Keratinocyte (primary cell): ENCODE results near the gene SPATA24. TPM values are rescaled to one million over a fixed set of nuclear protein-coding genes. Genes with fewer than 3 reads are reported as not detected.

Experiments
- DNase-seq: peaks from one replicate; pipeline ENCODE4 v3.0.0-alpha.2; 2011; ENCODE audit warnings: low read depth, missing footprints, low spot score
- FAIRE-seq: peaks from 2 replicates; lab custom pipeline; 2011; peaks lifted over from hg19 to GRCh38; lab: Jason Lieb, UNC
- H2AFZ ChIP-seq: 2 replicates; pipeline ENCODE4 v1.6.0; 2012; ENCODE audit warnings: low read length, control low read depth, inconsistent platforms; ENCODE audit not compliant: control insufficient read depth
- H3K27ac ChIP-seq: 2 replicates; pipeline ENCODE4 v1.5.1; 2011; ENCODE audit warnings: low read length; ENCODE audit not compliant: control insufficient read depth, insufficient read depth
- H3K27me3 ChIP-seq: 3 replicates; pipeline ENCODE4 v1.6.0; 2011; ENCODE audit warnings: low read length; ENCODE audit not compliant: control insufficient read depth, insufficient read depth; ENCODE audit errors: extremely low read depth
- H3K36me3 ChIP-seq, 2 experiments: 2 replicates in 1 of 2; 3 replicates in 1 of 2; pipeline ENCODE4 v1.5.1; 2011; ENCODE audit warnings: low read length in 2 of 2, mild to moderate bottlenecking in 1 of 2; ENCODE audit not compliant: control insufficient read depth in 2 of 2, insufficient read depth in 2 of 2; ENCODE audit errors: extremely low read depth in 1 of 2
- H3K4me1 ChIP-seq: 3 replicates; pipeline ENCODE4 v1.5.1; 2011; ENCODE audit warnings: low read length; ENCODE audit not compliant: control insufficient read depth, insufficient read depth; ENCODE audit errors: extremely low read depth
- H3K4me2 ChIP-seq: 3 replicates; pipeline ENCODE4 v1.6.0; 2011; ENCODE audit warnings: low read depth, low read length; ENCODE audit not compliant: control insufficient read depth, insufficient read depth; ENCODE audit errors: extremely low read depth
- H3K4me3 ChIP-seq, 3 experiments: fragments of 200-600 bp in 1 of 3; sonication (generic) in 1 of 3; 2 replicates in 2 of 3; 3 replicates in 1 of 3; pipeline ENCODE4 v1.5.1; 2011 to 2016; ENCODE audit warnings: low read length in 3 of 3, mild to moderate bottlenecking in 3 of 3, control low read depth in 2 of 3, inconsistent platforms in 1 of 3, low read depth in 1 of 3, mixed read lengths in 1 of 3, mixed run types in 1 of 3, moderate library complexity in 1 of 3; ENCODE audit not compliant: control insufficient read depth in 2 of 3, insufficient read depth in 2 of 3; ENCODE audit errors: extremely low read depth in 1 of 3
- H3K79me2 ChIP-seq: 2 replicates; pipeline ENCODE4 v1.6.0; 2012; ENCODE audit warnings: low read length; ENCODE audit not compliant: control insufficient read depth, insufficient read depth
- H3K9ac ChIP-seq: 3 replicates; pipeline ENCODE4 v1.6.0; 2011; ENCODE audit warnings: low read length; ENCODE audit not compliant: control insufficient read depth, insufficient read depth; ENCODE audit errors: extremely low read depth
- H3K9me1 ChIP-seq: 3 replicates; pipeline ENCODE4 v1.6.0; 2011; ENCODE audit warnings: low read length; ENCODE audit not compliant: control insufficient read depth, insufficient read depth; ENCODE audit errors: extremely low read depth
- H3K9me3 ChIP-seq: 2 replicates; pipeline ENCODE4 v1.5.1; 2012; ENCODE audit warnings: low read depth, low read length; ENCODE audit not compliant: control insufficient read depth
- H4K20me1 ChIP-seq: 3 replicates; pipeline ENCODE4 v1.6.0; 2011; ENCODE audit warnings: low read length; ENCODE audit not compliant: control insufficient read depth, insufficient read depth; ENCODE audit errors: extremely low read depth
- CTCF ChIP-seq, 3 experiments: IDR thresholded peaks in 1 of 3; conservative IDR thresholded peaks in 1 of 3; optimal IDR thresholded peaks in 1 of 3; 2 replicates in 2 of 3; 3 replicates in 1 of 3; pipeline versions ENCODE3 to v1.5.1; 2011; ENCODE audit warnings: low read length in 3 of 3, mild to moderate bottlenecking in 3 of 3, moderate library complexity in 2 of 3, control low read depth in 1 of 3, inconsistent platforms in 1 of 3; ENCODE audit not compliant: insufficient read depth in 2 of 3; ENCODE audit errors: extremely low read depth in 1 of 3
- EZH2 ChIP-seq: IDR thresholded peaks from one replicate; pipeline ENCODE4 v1.6.1; 2012; ENCODE audit warnings: inconsistent platforms, mild to moderate bottlenecking, low read length, moderate library complexity
- dilution Hi-C: fragments of 300-500 bp; cut with MboI; formaldehyde crosslinking; loops from one replicate; pipeline ENCODE4 v1.7.0; 2020; ENCODE audit warnings: low sequenced_read_pairs; ENCODE audit not compliant: extremely low pct_ligation_motif_present
- polyA plus RNA-seq, 5 experiments: library from polyadenylated mRNA; depleted of rRNA in 3 of 5; stranded (reverse) in 3 of 5; stranded (forward) in 1 of 5; unstranded in 1 of 5; fragments of >200 nt; gene quantifications; 1 replicate in 1 of 5; 2 replicates in 3 of 5; 3 replicates in 1 of 5; pipeline versions ENCODE4 v1.2.1 to v1.2.3, GENCODE V29; 2011 to 2012; ENCODE audit warnings: missing spikeins in 2 of 5, low read depth in 1 of 5, low replicate concordance in 1 of 5

SPATA24 gene
- polyA plus RNA-seq, 1 donor (not counting 4 experiments of a cell fraction or from before 2014, with no cell fraction given) = 4.9 TPM

- Histone ChIP-seq H3K9me3 (no peaks in the 10 kb centered on the region), H3K4me1 (peaks cover 14% of the 10 kb centered on the region), H3K4me3 (no peak overlapping the region), H3K36me3 (peaks cover 0 to 4% of the 10 kb centered on the region in 2 experiments), H4K20me1 (no peaks in the 10 kb centered on the region), H3K4me2 (no peak overlapping the region), H3K27ac (no peak overlapping the region), H3K9me1 (no peaks in the 10 kb centered on the region), H3K27me3 (no peaks in the 10 kb centered on the region), H3K9ac (no peak overlapping the region), H2AFZ (no peak overlapping the region), H3K79me2 (peaks cover 15% of the 10 kb centered on the region)
- no peak for DNase-seq
- no peak for FAIRE-seq
- TF ChIP-seq EZH2 (no peak), CTCF (optimal IDR thresholded peaks at IDR 0.05 in 1 of 3, IDR thresholded peaks at IDR 0.05 in 1 of 3, conservative IDR thresholded peaks at IDR 0.05 in 1 of 3; ENCODE audit: extremely low read depth in 1 of 3, insufficient read depth in 2 of 3, low read length in 3 of 3) (no peak)
- dilution Hi-C loops = no loop called here
Observed at GRCh38 chr5:139395844-139396640, 7.8 kb downstream of the SPATA24 start.

- Histone ChIP-seq H3K9ac (peak within 1 kb of the TSS; percentile 93), H2AFZ (no peak within 1 kb of the TSS), H4K20me1 (no peaks in the 10 kb centered on the region), H3K79me2 (peaks cover 15% of the 10 kb centered on the region), H3K36me3 (peaks cover 0 to 4% of the 10 kb centered on the region in 2 experiments), H3K9me3 (no peaks in the 10 kb centered on the region), H3K27ac (peak within 1 kb of the TSS; percentile 60), H3K4me1 (peaks cover 19% of the 10 kb centered on the region), H3K4me2 (peak within 1 kb of the TSS; percentile 90), H3K4me3 (peak within 1 kb of the TSS; percentile 69 to 92 (median 84)), H3K9me1 (no peaks in the 10 kb centered on the region), H3K27me3 (no peaks in the 10 kb centered on the region)
- TF ChIP-seq EZH2 (no peak), CTCF (optimal IDR thresholded peaks at IDR 0.05 in 1 of 3, IDR thresholded peaks at IDR 0.05 in 1 of 3, conservative IDR thresholded peaks at IDR 0.05 in 1 of 3; ENCODE audit: extremely low read depth in 1 of 3, insufficient read depth in 2 of 3, low read length in 3 of 3) (no peak)
- FAIRE-seq = no peak
- no peak for DNase-seq
- dilution Hi-C loops = no loop called here
Observed at GRCh38 chr5:139394654-139395566, 9.0 kb downstream of the SPATA24 start, which contains the start of gene PROB1. TSS of gene PROB1 (minus strand) at chr5:139395104. CDS start at chr5:139395081, 23 bp downstream.
